Measurements from ENCODE around the gene MIXL1. TPM values are rescaled to one million over a fixed set of nuclear protein-coding genes. Genes with fewer than 3 reads are reported as not detected.

The MIXL1 gene
- total RNA-seq: 0.06 TPM in 1 of 2 replicates, not detected in the other

GRCh38 chr1:226223157-226223785 is at the start of gene MIXL1:
Gene MIXL1, plus strand, starts transcription at chr1:226223664. Its CDS starts 18 bp downstream, at chr1:226223682.

GRCh38 chr1:226186124-226187018 is 37.1 kb upstream of the MIXL1 start, which contains the start of gene ACBD3:
Gene ACBD3, minus strand, starts transcription at chr1:226186741. Its CDS starts 66 bp downstream, at chr1:226186675.

Other genes starting within 250 kb of the MIXL1 start
- gene SDE2, start 224.3 kb upstream of the MIXL1 start, total RNA-seq: 19.8 and 29.5 TPM in 2 replicates
- 127 and 160 TPM in 2 replicates for gene H3-3A, start 160.9 kb upstream of the MIXL1 start, total RNA-seq
- 25.6 and 41.0 TPM in 2 replicates for gene ACBD3, start 36.9 kb upstream of the MIXL1 start, total RNA-seq
- gene LIN9, start 85.5 kb downstream of the MIXL1 start, total RNA-seq: 5.0 and 5.9 TPM in 2 replicates
- 86.3 and 159 TPM in 2 replicates for gene PARP1, start 184.4 kb downstream of the MIXL1 start, total RNA-seq